Measurements from ENCODE around the gene TBXA2R. TPM values are rescaled to one million over a fixed set of nuclear protein-coding genes. Genes with fewer than 3 reads are reported as not detected.

TBXA2R gene
- total and polyA plus RNA-seq, 2 experiments from 2014 or later = 0.70 to 2.0 TPM

- H3K9me3 ChIP-seq (ENCODE audit: low read depth) = no peaks in the 10 kb centered on the region
- TF ChIP-seq EZH2 (IDR thresholded peaks at IDR 0.05; ENCODE audit: borderline replicate concordance) = no peak
- TF ChIP-seq CTCF (IDR thresholded peaks at IDR 0.05; ENCODE audit: poor library complexity) = no peak
- no peak for TF ChIP-seq EZH2phosphoT487 (IDR thresholded peaks at IDR 0.05; ENCODE audit: low read depth, severe bottlenecking, unreplicated experiment)
- no peak overlapping the region for H3K4me2 ChIP-seq
- WGBS (ENCODE audit: low lambda C conversion rate, missing lambda C conversion rate) = 95% methylated on average over 17 of the region's 17 CpGs
- H4K20me1 ChIP-seq (ENCODE audit: insufficient read depth, poor library complexity, severe bottlenecking) = no peaks in the 10 kb centered on the region
- H3K4me1 ChIP-seq (ENCODE audit: insufficient read depth) = no peaks in the 10 kb centered on the region
- H2AFZ ChIP-seq = no peak overlapping the region
- no peak for DNase-seq (ENCODE audit: low spot score)
- no peaks in the 10 kb centered on the region for H3K79me2 ChIP-seq
- H3K27me3 ChIP-seq = no peaks in the 10 kb centered on the region
- H3K36me3 ChIP-seq (replicated peaks; ENCODE audit: insufficient read depth, low read depth) = no peaks in the 10 kb centered on the region
- H3K27ac ChIP-seq = no peak overlapping the region
- no peak overlapping the region for H3K4me3 ChIP-seq
- H3K9me2 ChIP-seq (replicated peaks; ENCODE audit: insufficient read depth) = no peaks in the 10 kb centered on the region
These were observed 35.6 kb upstream of the TBXA2R start for GRCh38 chr19:3642296-3642695.

- Histone ChIP-seq H3K4me2 (no peak overlapping the region), H4K20me1 (ENCODE audit: insufficient read depth, poor library complexity, severe bottlenecking) (no peaks in the 10 kb centered on the region), H3K79me2 (no peaks in the 10 kb centered on the region), H2AFZ (no peak overlapping the region), H3K4me1 (ENCODE audit: insufficient read depth) (no peaks in the 10 kb centered on the region), H3K27me3 (no peaks in the 10 kb centered on the region), H3K9me3 (ENCODE audit: low read depth) (no peaks in the 10 kb centered on the region), H3K4me3 (no peak overlapping the region), H3K9me2 (replicated peaks; ENCODE audit: insufficient read depth) (no peaks in the 10 kb centered on the region), H3K36me3 (replicated peaks; ENCODE audit: insufficient read depth, low read depth) (no peaks in the 10 kb centered on the region), H3K27ac (no peak overlapping the region)
- no peak for TF ChIP-seq EZH2 (IDR thresholded peaks at IDR 0.05; ENCODE audit: borderline replicate concordance)
- no peak for TF ChIP-seq CTCF (IDR thresholded peaks at IDR 0.05; ENCODE audit: poor library complexity)
- TF ChIP-seq EZH2phosphoT487 (IDR thresholded peaks at IDR 0.05; ENCODE audit: low read depth, severe bottlenecking, unreplicated experiment) = no peak
- 97% methylated on average over 28 of the region's 28 CpGs for WGBS (ENCODE audit: low lambda C conversion rate, missing lambda C conversion rate)
- DNase-seq (ENCODE audit: low spot score) = no peak
These were observed 35.0 kb upstream of the TBXA2R start for GRCh38 chr19:3641515-3642269.

- Histone ChIP-seq H3K4me1 (ENCODE audit: insufficient read depth) (no peaks in the 10 kb centered on the region), H3K79me2 (no peaks in the 10 kb centered on the region), H3K4me3 (no peak overlapping the region), H2AFZ (no peak overlapping the region), H3K27me3 (no peaks in the 10 kb centered on the region), H3K9me3 (ENCODE audit: low read depth) (no peaks in the 10 kb centered on the region), H3K9me2 (replicated peaks; ENCODE audit: insufficient read depth) (no peaks in the 10 kb centered on the region), H3K4me2 (no peak overlapping the region), H3K27ac (no peak overlapping the region), H4K20me1 (ENCODE audit: insufficient read depth, poor library complexity, severe bottlenecking) (no peaks in the 10 kb centered on the region), H3K36me3 (replicated peaks; ENCODE audit: insufficient read depth, low read depth) (no peaks in the 10 kb centered on the region)
- WGBS (ENCODE audit: low lambda C conversion rate, missing lambda C conversion rate) = 98% methylated on average over 13 of the region's 13 CpGs
- DNase-seq (ENCODE audit: low spot score) = no peak
- TF ChIP-seq CTCF (IDR thresholded peaks at IDR 0.05; ENCODE audit: poor library complexity) = no peak
- no peak for TF ChIP-seq EZH2 (IDR thresholded peaks at IDR 0.05; ENCODE audit: borderline replicate concordance)
- no peak for TF ChIP-seq EZH2phosphoT487 (IDR thresholded peaks at IDR 0.05; ENCODE audit: low read depth, severe bottlenecking, unreplicated experiment)
These were observed 32.8 kb upstream of the TBXA2R start for GRCh38 chr19:3639479-3639878.
